HG03097 (cell line): ENCODE measurements around the gene SERPINE1.
A peak's percentile ranks its signal among the peaks of the same experiment; 100 is the strongest.

ENCODE experiments used
- ATAC-seq: cut with Tn5 transposase; IDR thresholded peaks from one replicate; pipeline ENCODE4 v1.9.1; 2021; ENCODE audit not compliant: unreplicated experiment, low FRiP score

The SERPINE1 gene

DNA sequence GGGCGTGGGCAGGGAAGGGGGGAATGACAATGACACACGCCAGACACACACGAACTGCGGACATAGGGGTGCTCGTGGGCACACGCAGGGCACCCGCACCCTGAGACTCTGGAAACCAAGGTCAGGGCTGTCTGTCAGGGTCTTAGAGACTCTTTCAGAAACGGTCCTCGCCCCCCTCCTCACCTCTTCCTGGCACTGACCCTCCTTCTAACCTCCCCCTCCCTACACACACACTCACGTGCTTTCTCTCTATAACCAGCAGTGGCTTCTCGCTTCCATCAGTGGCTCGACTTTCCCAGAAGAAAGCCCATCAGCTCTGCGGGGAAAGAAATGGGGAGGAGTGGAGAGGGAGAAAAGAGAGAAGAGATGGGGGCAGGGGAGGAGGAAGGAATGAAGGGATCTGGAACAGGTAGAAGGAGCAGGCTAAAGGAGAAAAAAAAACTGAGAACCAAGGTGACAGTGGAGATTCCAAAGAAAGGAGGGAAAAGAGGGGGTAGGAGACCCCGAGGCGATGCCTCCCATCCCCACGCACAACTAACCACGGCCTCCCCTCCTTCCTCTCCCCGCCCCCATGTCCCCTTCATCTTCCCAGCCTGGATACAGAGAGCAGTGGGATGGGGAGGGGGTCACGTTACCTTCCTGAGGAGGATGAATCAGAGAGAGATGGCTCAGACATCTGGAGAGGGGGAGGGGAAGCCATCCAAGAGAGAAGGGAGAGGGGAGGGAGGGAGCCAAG is 40.2 kb downstream of the SERPINE1 start:
- ATAC-seq = no peak

DNA sequence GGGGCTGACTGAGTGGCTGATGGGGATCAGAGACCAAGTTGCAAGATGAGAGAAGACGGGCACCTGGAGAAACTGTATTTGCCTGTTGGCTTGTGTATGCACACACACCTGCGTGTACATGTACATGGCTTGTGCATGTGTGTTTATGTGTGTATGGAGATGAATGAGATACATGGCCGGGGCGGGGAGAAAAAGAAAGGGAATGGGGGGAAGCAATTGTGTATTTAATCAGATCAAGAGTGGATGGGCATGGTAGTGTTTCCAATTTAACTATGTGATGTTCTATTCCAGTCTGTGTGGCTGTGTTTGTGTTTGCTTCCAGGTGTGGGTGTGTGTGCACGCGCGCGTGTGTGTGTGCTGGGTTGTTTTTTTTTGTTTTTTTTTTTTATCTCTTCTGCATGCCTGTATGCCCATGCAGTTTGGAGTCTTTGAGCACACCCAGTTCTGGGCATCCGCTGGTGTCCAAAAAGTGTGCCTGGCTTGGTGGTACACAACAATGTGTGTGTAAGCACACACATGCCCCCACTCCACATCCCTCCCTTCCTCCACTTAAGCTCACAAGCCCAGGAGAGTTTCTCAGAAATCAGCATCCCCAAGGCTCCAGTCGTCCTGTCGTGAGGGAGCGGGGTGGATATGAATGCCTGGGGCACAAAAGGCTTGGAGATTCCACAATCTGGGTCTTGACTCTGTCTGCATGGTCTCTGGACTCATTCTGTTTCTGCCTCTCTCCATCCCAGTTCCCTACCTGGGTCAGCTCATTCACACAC is 40.9 kb downstream of the SERPINE1 start:
- no peak for ATAC-seq

DNA sequence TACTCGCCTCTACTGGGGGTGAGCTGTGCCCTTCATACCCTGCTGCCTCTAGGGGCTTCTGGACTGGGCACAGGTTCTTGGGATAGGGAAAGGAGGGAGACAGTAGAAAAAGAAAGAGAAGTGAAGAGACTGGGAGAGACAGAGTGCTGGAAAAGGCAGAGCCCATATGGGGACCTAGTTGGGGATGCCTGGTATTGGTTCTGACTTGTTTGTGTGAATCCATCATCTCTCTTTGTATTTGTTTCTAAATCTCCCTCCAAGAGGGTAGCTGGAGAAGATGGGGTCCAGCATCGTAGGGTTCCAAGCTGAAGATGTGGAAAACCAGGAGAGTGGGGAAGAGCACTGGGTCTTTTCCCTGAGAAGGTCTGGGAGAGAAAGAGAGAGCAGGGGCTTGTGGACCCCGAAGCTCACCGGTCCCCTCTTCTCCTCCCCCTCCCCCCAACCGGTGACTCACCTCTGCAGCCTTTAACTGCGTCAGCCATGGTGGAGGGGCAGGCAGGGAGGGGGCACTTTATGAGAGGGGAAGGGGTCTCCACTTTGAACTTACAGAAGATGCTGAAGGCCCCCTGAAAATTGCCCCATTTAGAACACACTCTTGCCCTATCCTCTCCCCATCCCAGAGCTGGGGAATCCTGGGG is 41.6 kb downstream of the SERPINE1 start:
- no peak for ATAC-seq

DNA sequence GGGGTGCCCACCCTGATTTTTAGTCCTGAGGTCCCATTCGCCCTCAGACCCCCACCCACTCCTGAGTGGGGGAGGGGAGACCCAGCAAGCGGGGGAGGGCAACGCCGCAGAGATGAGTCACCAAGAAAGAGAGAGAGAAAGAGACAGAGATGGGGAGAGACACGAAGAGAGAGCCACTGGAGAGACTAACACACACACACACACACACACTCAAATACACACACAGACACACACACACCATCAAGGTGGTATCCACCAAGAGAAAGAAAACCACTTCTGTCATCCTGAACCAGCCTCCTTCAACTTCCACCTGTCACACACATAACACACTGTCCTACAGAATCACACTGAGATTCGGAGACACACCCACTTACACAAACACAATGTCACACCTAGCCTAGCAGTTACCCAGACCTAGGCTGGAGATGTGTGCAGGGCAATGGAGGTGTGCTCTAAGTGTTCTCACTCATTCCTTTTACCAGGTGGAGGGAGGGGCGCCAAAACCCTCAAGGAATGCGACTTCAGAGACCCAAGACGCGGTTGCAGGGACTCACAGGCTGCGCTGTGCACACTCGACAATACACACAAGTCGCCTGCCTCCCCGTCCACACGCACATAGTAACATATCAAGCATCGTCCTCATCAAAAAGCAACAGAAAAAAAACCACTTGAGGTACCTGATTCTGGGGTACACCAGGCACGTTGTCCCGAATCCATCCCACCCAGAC is 42.4 kb downstream of the SERPINE1 start:
- no peak for ATAC-seq

DNA sequence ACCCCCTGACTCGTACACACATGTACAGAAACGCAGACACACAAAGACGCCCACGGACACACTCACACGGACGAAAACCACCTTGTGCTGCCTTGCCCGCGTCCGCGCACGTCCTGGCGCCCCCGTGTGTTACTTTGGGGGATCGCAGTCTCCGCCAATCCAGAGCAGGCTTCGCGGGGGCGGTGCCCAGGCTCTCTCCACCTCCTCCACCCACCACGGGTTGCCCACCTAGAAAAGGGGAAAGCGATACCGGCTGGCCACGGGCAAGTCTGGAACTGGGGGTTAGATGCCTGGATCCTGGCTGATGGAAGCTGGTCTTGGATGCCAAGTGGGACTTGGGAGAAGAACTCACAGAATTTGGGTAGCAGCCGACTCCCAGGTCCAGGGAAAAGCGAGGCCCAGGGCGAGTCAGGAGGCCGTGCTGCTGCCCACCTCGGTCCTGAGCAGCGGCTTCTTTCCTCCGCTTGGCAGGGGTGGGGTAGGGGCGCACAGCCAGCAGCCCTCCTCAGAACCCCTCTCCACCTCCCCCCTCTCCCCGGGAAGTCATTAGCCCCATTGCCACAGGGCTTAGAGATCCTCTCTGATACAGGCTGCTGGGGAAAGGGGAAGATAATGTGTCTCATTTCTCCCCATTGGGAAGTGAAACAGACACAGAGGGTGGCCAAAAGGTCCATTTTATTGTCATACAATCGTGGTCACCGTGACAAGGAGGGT is 43.1 kb downstream of the SERPINE1 start:
- ATAC-seq = peak; percentile 44

DNA sequence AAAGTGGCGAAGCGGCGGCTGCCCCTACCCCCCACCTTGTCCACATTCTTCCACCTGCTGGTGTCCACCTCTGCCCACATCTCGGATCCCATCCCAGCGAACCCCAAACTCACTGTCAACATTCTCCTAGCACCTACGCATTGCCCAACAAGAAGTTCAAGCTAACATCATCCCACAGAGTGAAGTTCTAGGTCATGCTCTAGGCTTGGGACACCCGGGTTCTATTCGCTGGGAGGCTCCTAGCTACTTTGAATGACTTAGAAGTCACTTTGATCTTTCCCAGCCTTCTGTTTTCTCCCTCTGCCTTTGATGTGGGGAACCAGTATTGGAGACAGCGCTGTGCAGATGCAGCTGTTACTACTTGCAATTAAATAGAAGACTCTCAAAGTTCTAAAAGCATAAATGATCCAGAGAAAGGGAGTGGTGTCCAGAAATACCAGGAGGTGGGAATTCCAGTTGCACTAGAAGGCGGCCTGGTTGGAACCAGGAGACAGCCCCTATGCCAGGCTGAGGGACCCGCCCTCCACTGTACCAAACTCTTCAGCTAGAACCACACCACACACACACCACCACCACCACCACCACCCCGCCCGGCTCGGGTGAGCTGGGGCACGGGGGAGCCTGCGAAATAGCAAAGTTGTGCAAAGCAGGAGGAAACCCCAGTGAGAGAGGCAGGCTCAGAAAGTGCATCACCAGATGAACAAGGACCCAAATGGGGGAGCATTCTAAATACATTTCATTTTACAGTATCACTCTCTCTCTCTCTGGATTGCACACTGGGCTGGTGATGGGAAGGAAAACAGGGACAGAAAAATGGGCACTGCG is 43.9 kb downstream of the SERPINE1 start:
- ATAC-seq = no peak

DNA sequence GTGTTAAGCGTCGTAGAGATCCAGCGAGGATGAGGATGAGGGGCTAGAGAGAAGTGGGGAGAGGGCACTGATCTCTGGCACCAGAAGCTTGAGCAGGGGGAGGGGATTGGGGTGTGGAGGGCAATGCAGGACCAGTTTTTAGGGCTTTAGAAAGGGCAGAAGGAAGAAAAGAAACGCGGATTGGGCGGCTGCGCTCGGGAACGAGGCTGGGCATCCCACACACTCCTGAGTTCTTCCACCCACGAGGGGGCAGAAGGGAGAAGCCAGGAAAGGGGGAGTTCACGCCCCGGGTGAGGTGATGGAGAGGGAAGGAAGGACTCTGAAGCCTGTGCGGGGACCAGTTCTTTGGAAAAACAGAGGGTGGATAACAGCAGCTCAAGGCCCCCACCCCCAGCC is 44.5 kb downstream of the SERPINE1 start:
- no peak for ATAC-seq

DNA sequence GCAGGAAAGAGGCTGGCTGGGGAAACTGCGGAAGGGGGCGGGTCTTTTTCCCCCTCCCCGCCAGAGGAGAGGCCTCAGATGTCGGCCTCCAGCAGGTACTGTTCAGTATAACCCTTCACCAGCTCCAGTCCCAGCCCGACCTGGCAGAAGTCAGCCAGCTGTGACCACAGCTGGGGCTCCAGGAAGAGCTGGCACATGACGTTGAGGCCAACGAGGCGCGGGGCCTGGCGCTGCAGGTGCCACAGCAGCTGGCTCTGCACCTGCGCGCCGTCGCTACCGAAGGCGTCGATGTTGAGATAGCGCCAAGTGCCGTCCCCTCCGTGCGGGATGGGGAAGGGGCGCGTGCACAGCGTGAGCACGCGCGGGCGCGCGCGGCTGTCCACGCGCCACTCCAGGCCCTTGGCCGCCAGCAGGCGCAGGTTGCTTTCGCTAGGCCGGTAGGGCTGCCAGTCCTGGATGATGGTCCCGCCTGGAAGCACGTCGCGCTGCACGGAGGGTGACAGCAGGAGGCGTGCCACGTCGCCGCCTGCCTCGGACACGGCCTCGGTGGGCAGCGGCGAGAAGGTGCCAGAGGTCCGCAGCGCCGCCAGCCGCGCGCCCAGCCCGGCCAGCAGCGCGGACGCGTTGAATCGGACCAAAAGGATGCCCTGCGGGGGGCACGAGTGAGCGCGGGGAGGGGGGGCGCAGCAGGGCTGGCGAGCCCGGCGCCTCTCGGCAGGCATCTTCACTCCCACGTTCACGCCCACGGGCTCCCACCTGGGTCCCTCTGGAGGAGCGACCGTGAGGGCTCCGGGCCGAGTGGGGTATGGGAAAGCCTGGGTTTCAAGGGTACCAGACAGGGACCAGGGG is 45.3 kb downstream of the SERPINE1 start:
- no peak for ATAC-seq

DNA sequence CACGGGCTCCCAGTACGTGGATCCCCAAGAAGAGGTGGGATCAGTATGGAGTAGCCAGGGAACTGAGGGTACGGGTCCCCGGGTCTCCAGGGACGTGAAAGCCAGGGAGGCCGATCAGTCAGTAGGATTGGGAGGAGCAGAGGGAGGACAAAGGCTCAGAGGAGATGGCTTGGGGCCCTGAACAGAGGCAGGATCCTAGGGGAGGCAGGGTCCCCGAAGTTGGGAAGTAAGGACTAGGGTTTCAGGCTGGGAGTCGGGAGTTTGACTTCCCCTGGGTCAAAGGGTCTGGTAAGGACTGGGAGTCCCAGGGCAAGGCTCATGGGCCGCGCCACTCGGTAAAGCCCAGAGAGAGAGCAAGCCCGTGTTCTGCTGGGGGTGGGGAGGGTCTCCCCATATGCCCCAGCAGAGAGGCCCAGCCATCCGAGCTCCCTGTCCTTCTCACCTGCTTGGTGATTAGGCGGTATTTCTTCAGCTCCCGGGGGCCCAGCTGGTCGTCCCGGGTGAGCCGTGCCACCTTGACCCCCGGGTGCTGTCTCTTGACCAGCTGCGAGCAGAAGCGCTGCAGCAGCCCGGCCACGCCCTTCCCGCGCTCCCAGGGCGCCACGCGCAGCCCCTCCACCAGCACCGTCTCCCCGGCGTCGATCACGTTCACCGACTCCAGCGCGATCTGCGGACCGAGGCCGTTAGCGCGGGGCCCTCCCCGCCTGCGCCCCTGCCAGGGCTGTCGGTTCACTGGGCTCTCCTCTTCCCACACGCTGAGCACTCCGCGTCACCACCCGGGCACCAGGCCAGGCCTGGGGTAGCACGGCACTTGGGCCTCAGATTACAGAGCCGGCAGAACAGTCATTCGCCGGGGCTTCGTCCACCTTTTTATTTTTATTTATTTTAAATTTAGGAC is 46.2 kb downstream of the SERPINE1 start:
- no peak for ATAC-seq

DNA sequence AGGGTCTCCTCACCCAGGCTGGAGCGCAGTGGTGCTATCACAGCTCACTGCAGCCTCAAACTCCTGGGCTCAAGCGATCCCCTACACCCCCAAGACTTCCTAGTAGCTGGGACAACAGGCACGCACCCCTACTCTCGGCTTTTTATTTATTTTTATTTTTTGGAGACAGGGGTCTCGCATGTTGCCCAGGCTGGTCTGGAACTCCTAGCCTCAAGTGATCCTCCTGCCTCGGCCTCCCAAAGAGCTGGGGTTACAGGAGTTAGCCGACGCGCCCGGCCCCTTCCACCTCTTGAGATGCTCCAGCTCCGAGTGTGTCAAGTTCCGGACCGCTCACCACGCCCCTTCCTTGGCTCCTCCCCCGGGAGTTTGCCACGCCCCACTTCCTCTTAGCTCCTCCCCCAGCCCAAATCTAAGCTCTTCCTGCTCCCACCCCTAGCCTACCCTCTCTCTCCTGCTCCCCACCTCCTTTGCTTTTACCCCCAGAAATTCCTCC is 46.9 kb downstream of the SERPINE1 start:
- no peak for ATAC-seq

DNA sequence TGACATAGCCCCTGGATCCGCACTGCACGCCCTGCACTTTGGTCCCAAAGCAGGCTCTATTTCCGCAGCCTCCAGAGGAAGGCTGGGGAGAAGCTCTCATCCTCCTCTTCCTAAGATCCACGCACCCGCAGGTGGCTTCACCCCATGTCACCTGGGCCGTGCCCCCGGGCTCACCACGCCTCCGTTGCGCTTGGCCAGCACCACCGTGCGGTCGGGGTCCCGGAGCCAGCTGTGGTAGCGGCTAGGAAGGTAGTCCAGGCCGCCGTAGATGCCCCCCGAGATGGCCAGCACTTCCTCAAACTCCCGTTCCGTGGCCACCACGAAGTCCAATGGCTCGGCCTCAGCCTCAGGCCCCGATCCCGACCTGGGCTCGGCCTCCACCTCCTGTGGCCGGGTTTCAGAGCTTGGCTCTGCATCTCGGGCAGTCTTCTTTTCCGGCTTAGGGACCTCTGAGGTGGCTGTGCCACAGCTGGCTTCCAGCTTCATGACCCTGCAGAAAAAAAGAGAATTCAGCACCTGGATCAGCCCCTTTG is 47.5 kb downstream of the SERPINE1 start:
- ATAC-seq = no peak

DNA sequence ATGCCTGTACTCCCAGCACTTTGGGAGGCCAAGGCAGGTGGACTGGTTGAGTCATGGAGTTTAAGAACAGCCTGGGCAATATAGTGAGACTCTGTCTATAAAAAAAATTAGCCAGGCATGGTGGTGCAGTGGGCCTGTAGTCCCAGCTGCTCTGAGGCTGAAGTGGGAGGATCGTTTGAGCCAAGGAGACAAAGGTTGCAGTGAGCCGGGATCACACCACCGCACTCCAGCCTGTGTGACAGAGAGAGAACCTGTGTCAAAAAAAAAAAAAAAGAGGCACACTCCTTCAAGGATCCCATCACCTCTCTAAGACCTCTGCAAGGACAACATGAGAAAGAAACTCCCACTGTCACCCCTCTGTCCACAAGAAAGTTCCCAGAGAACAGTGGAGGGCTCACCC is 48.8 kb downstream of the SERPINE1 start:
- ATAC-seq = no peak

DNA sequence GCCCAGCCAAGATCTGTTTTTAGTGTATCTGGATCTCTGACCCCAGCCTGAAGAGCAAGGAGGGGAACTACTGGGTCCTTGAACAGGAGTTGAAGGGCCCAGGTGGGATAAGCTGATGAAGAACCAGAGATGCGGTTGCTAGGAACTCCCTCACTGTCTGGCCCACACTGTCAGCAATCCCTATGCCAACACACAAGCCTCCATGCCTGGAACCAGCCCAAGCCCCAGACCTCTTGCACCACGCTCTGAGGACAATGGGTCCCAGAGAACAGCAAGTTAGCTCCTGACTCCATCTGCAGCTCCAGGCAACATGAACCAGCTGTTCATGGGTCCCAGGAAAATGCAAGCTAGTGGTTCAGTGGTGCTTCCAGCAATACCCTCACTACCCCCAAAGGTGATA is 50.7 kb downstream of the SERPINE1 start:
- ATAC-seq = no peak

DNA sequence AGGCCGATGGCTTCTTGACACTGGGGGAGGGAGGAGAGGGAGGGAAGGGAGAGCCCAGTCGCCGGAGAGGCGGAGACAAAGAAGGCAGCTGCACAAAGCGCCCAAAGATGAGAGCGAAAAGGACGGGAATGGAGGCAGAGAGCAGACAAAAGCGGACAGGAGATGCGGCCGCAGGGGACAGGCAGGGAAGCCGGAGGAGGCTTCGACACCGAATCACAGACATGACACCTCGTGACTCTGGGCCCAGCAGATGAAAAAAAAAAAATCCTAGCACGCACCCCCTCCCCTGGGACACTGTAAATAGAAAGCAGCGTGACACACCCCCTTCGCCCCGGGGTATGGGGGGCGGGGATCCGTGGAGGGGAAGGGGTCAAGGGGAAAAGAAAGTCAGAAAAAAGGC is 52.2 kb downstream of the SERPINE1 start:
- no peak for ATAC-seq

DNA sequence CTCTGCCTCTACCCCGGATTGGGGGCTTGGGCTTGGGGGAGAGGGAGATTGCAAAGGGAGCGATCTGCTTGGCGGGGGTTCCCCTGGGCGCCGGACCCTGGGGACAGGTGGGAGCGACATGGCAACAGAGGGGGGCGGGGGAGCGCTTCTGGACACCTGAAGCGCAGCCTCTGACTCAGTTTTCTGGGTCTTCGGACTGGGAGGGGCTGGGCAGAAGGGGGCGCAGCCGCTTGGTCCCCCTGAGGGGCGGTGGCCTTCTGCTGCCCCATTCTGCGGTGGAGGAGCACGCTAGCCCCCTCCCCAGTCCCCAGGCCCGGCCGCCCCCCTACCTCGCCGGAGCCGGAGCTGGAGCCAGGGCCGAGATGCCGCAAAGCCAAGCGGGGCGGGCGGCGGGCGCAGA is 52.8 kb downstream of the SERPINE1 start:
- no peak for ATAC-seq

DNA sequence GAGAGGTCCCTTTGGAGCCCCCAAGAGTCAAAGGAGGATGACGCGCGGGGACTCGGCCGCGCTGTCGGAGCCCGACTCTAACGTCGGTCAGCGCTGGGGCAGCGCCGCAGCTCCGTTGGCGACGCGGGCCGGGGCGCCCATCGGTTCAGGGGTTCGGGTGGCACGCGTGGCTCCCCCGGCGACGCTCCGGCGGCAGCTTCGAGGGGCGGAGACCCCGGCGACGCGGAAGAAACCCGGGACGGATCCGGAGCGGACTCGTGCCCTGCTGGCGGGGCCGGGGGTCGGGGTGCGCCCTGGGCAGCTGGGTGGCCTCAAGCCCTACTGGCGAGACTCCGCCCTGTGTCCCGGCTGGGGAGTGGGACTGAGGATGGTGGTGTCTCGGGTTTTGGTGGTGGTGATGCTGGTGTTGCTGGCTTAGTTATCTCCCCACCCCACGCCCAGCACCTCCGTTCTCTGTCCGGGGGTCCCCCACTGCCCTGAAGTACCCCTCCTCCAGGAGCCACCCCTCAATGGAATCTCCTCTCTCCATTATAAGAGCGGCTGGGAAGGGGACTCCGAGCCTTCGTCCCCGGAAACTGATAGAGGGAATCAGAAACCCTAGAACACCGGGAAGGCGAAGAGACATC is 53.3 kb downstream of the SERPINE1 start, which contains the start of gene NAT16:
Gene NAT16, minus strand, starts transcription at position 164 of the 626 bp plus-strand sequence. CDS start 5,486 bp downstream, outside the sequence.
- no peak for ATAC-seq
